ENCODE data around the gene ZNF850. TPM values are rescaled to one million over a fixed set of nuclear protein-coding genes. Genes with fewer than 3 reads are reported as not detected.
A peak's percentile ranks its signal among the peaks of the same experiment; 100 is the strongest.

Gene ZNF850
- total RNA-seq, 5 donors from 2014 or later (not counting 1 experiment from before 2014, with no cell fraction given): 1.5 to 5.7 (median 4.7) TPM

DNA sequence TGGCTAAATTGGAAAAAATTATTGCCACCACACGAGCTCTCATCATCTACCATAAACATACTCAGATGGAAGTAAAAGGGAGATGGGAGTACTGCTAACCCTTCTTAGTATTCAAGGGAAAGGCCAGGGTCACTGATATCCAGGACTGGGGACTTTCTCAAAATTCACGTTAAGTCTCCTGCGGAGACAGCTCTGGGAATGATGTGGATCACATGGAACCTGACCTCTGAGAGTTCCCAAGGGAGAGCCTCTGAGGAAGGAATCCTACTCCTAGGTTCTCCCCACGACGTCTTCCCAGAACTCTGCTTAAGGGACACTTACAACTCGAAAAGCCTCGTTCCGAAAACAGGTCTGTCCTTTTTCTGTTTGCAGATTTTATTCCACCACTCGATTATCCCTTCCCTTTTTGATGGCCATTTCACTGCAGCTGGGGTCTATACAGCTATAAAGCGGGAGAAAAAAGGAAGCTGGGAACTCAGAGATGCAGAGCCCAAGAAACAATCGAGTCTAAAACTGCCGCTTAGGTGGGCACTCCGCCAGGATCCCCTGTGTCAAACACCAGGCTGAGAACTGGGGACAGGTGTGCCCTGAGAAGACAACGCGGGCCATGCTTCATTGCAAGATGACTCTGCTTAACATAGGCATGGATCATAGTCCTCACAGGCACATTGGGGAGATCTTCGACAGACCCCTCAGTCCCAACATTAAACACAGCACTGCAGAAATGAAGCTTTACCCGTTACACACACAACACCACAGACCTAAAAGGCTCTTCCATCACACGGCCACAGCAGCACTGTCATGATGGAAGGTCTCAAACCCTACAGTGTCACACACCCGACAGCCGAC, 86.0 kb downstream of the ZNF850 start:
- Mint-ChIP-seq H3K9me3 (peaks cover 6 to 22% (median 8%) of the 10 kb centered on the region in 3 donors), H3K36me3 (peaks cover 54% of the 10 kb centered on the region), H3K27me3 (no peaks in the 10 kb centered on the region), H3K4me1 (peaks cover 34 to 37% (median 37%) of the 10 kb centered on the region in 3 donors), H3K4me3 (peak overlapping the region; percentile 99 to 100 (median 99)), H3K27ac (peak overlapping the region; percentile 93 to 97)
- ChIA-PET CTCF (no interaction called here), POLR2A (interaction anchor here in 1 of 2 donors (0.5 to 0.6 kb wide), 2 partner anchors 30 to 306 kb away, joined by 3 to 4 read pairs; no protein-coding TSS in a partner anchor)
- Histone ChIP-seq H3K36me3 (ENCODE audit: control insufficient read depth in 2 of 2, extremely low read depth in 1 of 2, insufficient read depth in 1 of 2, low read length in 1 of 2) (peaks cover 0 to 18% of the 10 kb centered on the region in 2 donors), H3K4me3 (ENCODE audit: control insufficient read depth in 1 of 2, extremely low read depth in 1 of 2, low read length in 1 of 2) (peak overlapping the region; percentile 81 to 86), H3K27ac (ENCODE audit: low read length) (peak overlapping the region; percentile 25), H3K9me3 (no peaks in the 10 kb centered on the region), H3K4me1 (ENCODE audit: control insufficient read depth in 1 of 2, extremely low read depth in 1 of 2, insufficient read depth in 2 of 2, low read length in 2 of 2) (peaks cover 11 to 22% of the 10 kb centered on the region in 2 experiments), H3K27me3 (replicated peaks in 1 of 2; ENCODE audit: control insufficient read depth in 2 of 2, extremely low read depth in 1 of 2, insufficient read depth in 2 of 2, low read length in 1 of 2) (no peaks in the 10 kb centered on the region)
- ATAC-seq (replicated peaks in 1 of 4): no peak
- WGBS (ENCODE audit: insufficient coverage): 30% methylated on average over 18 of the region's 20 CpGs
- DNase-seq: peak in 2 of 35 experiments; percentile 2 to 6

GRCh38 chr19:36685835-36686234, 86.8 kb downstream of the ZNF850 start:
- DNase-seq (no peak), ATAC-seq (replicated peaks in 1 of 4) (no peak)
- Histone ChIP-seq H3K27me3 (replicated peaks in 1 of 2; ENCODE audit: control insufficient read depth in 2 of 2, extremely low read depth in 1 of 2, insufficient read depth in 2 of 2, low read length in 1 of 2) (no peaks in the 10 kb centered on the region), H3K4me3 (ENCODE audit: control insufficient read depth in 1 of 2, extremely low read depth in 1 of 2, low read length in 1 of 2) (no peak overlapping the region), H3K27ac (ENCODE audit: low read length) (no peak overlapping the region), H3K9me3 (no peaks in the 10 kb centered on the region), H3K4me1 (ENCODE audit: control insufficient read depth in 1 of 2, extremely low read depth in 1 of 2, insufficient read depth in 2 of 2, low read length in 2 of 2) (peaks cover 11 to 22% of the 10 kb centered on the region in 2 experiments), H3K36me3 (ENCODE audit: control insufficient read depth in 2 of 2, extremely low read depth in 1 of 2, insufficient read depth in 1 of 2, low read length in 1 of 2) (peaks cover 5 to 11% of the 10 kb centered on the region in 2 donors)
- peaks cover 34 to 37% (median 37%) of the 10 kb centered on the region in 3 donors for H3K4me1 Mint-ChIP-seq
- H3K27ac Mint-ChIP-seq: no peak overlapping the region
- no CpG with 5 or more reads among the region's 2 CpGs for WGBS (ENCODE audit: insufficient coverage)
- H3K4me3 Mint-ChIP-seq: peak overlapping the region; percentile 99 to 100 (median 99)
- H3K27me3 Mint-ChIP-seq: no peaks in the 10 kb centered on the region
- ChIA-PET CTCF (no interaction called here), POLR2A (interaction anchor here in 1 of 2 donors (0.7 kb wide), 1 partner anchor 301 kb away, joined by 3 read pairs; no protein-coding TSS in a partner anchor)
- peaks cover 54% of the 10 kb centered on the region for H3K36me3 Mint-ChIP-seq
- peaks cover 7 to 22% (median 8%) of the 10 kb centered on the region in 3 donors for H3K9me3 Mint-ChIP-seq

- H3K9me3 ChIP-seq: no peaks in the 10 kb centered on the region
- H3K36me3 ChIP-seq (ENCODE audit: control insufficient read depth in 2 of 2, extremely low read depth in 1 of 2, insufficient read depth in 1 of 2, low read length in 1 of 2): peaks cover 6 to 11% of the 10 kb centered on the region in 2 donors
- no peaks in the 10 kb centered on the region for H3K4me1 ChIP-seq (ENCODE audit: control insufficient read depth in 1 of 2, extremely low read depth in 1 of 2, insufficient read depth in 2 of 2, low read length in 2 of 2)
- no peaks in the 10 kb centered on the region for H3K27me3 Mint-ChIP-seq
- peaks cover 61% of the 10 kb centered on the region for H3K36me3 Mint-ChIP-seq
- H3K27ac Mint-ChIP-seq: no peak overlapping the region
- H3K27me3 ChIP-seq (replicated peaks in 1 of 2; ENCODE audit: control insufficient read depth in 2 of 2, extremely low read depth in 1 of 2, insufficient read depth in 2 of 2, low read length in 1 of 2): no peaks in the 10 kb centered on the region
- H3K9me3 Mint-ChIP-seq: peaks cover 12 to 30% (median 17%) of the 10 kb centered on the region in 3 donors
- POLR2A ChIA-PET: no interaction called here
- no peak overlapping the region for H3K27ac ChIP-seq (ENCODE audit: low read length)
- DNase-seq: no peak
- no peak for ATAC-seq (replicated peaks in 1 of 4)
- H3K4me1 Mint-ChIP-seq: peaks cover 0 to 2% (median under 1%) of the 10 kb centered on the region in 3 donors
- H3K4me3 ChIP-seq (ENCODE audit: control insufficient read depth in 1 of 2, extremely low read depth in 1 of 2, low read length in 1 of 2): no peak overlapping the region
- no peak overlapping the region for H3K4me3 Mint-ChIP-seq
- CTCF ChIA-PET: no interaction called here
These were observed 93.2 kb downstream of the ZNF850 start for GRCh38 chr19:36679455-36679854.

DNA sequence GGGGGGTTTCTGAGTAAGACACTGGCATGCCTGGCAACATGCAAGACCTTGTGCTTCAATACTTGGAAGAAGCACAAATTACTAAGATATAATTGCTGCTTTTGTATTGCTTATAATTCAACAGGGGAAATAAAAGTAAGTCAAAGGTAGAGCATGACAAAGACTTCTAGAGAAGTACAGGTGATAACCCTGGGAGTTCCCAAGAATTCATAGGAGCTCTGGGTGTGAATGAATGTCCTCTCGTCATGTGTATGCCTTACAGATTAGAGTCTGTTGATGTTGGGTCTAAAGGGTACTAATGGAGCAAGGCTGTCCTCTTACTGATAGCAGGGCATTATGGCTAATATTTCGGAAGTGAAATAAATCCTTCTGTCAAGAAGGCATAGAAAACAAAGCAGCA, 98.4 kb downstream of the ZNF850 start:
- H3K4me3 ChIP-seq (ENCODE audit: control insufficient read depth in 1 of 2, extremely low read depth in 1 of 2, low read length in 1 of 2): no peak overlapping the region
- Mint-ChIP-seq H3K4me1 (peaks cover 2 to 3% (median 3%) of the 10 kb centered on the region in 3 donors), H3K27ac (no peak overlapping the region), H3K36me3 (peaks cover 63% of the 10 kb centered on the region), H3K4me3 (no peak overlapping the region), H3K9me3 (peaks cover 6 to 46% (median 32%) of the 10 kb centered on the region in 3 donors), H3K27me3 (no peaks in the 10 kb centered on the region)
- no peak for ATAC-seq (replicated peaks in 1 of 4)
- no peak for DNase-seq
- H3K4me1 ChIP-seq (ENCODE audit: control insufficient read depth in 1 of 2, extremely low read depth in 1 of 2, insufficient read depth in 2 of 2, low read length in 2 of 2): no peaks in the 10 kb centered on the region
- H3K27ac ChIP-seq (ENCODE audit: low read length): no peak overlapping the region
- peaks cover 4 to 9% of the 10 kb centered on the region in 2 donors for H3K36me3 ChIP-seq (ENCODE audit: control insufficient read depth in 2 of 2, extremely low read depth in 1 of 2, insufficient read depth in 1 of 2, low read length in 1 of 2)
- POLR2A ChIA-PET: interaction anchor here in 1 of 2 donors (0.5 kb wide), 1 partner anchor 255 kb away, joined by 5 read pairs; no protein-coding TSS in a partner anchor
- WGBS (ENCODE audit: insufficient coverage): 100% methylated on average over 1 of the region's 2 CpGs
- H3K27me3 ChIP-seq (replicated peaks in 1 of 2; ENCODE audit: control insufficient read depth in 2 of 2, extremely low read depth in 1 of 2, insufficient read depth in 2 of 2, low read length in 1 of 2): no peaks in the 10 kb centered on the region
- H3K9me3 ChIP-seq: no peaks in the 10 kb centered on the region
- CTCF ChIA-PET: no interaction called here

- Mint-ChIP-seq H3K27me3 (no peaks in the 10 kb centered on the region), H3K4me1 (peaks cover 14 to 15% (median 15%) of the 10 kb centered on the region in 3 donors), H3K36me3 (peaks cover 58% of the 10 kb centered on the region), H3K9me3 (peaks cover 9 to 45% (median 33%) of the 10 kb centered on the region in 3 donors), H3K27ac (no peak overlapping the region), H3K4me3 (no peak overlapping the region)
- ChIA-PET CTCF (no interaction called here), POLR2A (no interaction called here)
- Histone ChIP-seq H3K9me3 (no peaks in the 10 kb centered on the region), H3K27me3 (replicated peaks in 1 of 2; ENCODE audit: control insufficient read depth in 2 of 2, extremely low read depth in 1 of 2, insufficient read depth in 2 of 2, low read length in 1 of 2) (no peaks in the 10 kb centered on the region), H3K4me1 (ENCODE audit: control insufficient read depth in 1 of 2, extremely low read depth in 1 of 2, insufficient read depth in 2 of 2, low read length in 2 of 2) (peaks cover 3 to 13% of the 10 kb centered on the region in 2 experiments), H3K27ac (ENCODE audit: low read length) (no peak overlapping the region), H3K36me3 (ENCODE audit: control insufficient read depth in 2 of 2, extremely low read depth in 1 of 2, insufficient read depth in 1 of 2, low read length in 1 of 2) (peaks cover 0 to 9% of the 10 kb centered on the region in 2 donors), H3K4me3 (ENCODE audit: control insufficient read depth in 1 of 2, extremely low read depth in 1 of 2, low read length in 1 of 2) (no peak overlapping the region)
- no peak for ATAC-seq (replicated peaks in 1 of 4)
- no peak for DNase-seq
- WGBS (ENCODE audit: insufficient coverage): no CpG with 5 or more reads among the region's 1 CpG
These were observed 100.2 kb downstream of the ZNF850 start for GRCh38 chr19:36672368-36672767.

DNA sequence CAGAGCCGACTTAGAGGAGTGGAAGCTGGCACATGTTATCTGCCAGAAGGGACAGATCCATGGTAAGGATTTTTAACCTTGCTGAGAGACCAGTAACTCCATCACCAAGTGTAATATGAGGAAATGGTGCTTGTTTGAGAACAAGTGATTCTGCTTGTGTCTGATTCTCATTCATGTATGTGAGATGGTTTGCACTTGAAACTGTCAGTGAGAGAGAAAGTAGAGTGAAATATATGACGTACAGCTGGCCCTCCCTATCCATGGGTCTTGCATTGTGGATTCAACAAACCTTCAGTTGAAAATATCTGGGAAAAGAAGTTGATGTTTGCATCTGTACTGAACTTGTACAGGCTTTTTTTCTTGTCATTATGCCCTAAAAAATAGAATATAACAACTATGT, 104.0 kb downstream of the ZNF850 start:
- Mint-ChIP-seq H3K36me3 (peaks cover 73% of the 10 kb centered on the region), H3K4me3 (peak overlapping the region; percentile 66 to 100 (median 97)), H3K27me3 (no peaks in the 10 kb centered on the region), H3K9me3 (peaks cover 19 to 53% (median 37%) of the 10 kb centered on the region in 3 donors), H3K27ac (peak overlapping the region; percentile 39 to 40), H3K4me1 (peaks cover 36 to 46% (median 37%) of the 10 kb centered on the region in 3 donors)
- DNase-seq (no peak), ATAC-seq (replicated peaks in 1 of 4) (no peak)
- Histone ChIP-seq H3K27ac (ENCODE audit: low read length) (no peak overlapping the region), H3K27me3 (replicated peaks in 1 of 2; ENCODE audit: control insufficient read depth in 2 of 2, extremely low read depth in 1 of 2, insufficient read depth in 2 of 2, low read length in 1 of 2) (no peaks in the 10 kb centered on the region), H3K9me3 (peaks cover 1% of the 10 kb centered on the region), H3K4me3 (ENCODE audit: control insufficient read depth in 1 of 2, extremely low read depth in 1 of 2, low read length in 1 of 2) (no peak overlapping the region), H3K36me3 (ENCODE audit: control insufficient read depth in 2 of 2, extremely low read depth in 1 of 2, insufficient read depth in 1 of 2, low read length in 1 of 2) (peaks cover 3 to 9% of the 10 kb centered on the region in 2 donors), H3K4me1 (ENCODE audit: control insufficient read depth in 1 of 2, extremely low read depth in 1 of 2, insufficient read depth in 2 of 2, low read length in 2 of 2) (peaks cover 4 to 27% of the 10 kb centered on the region in 2 experiments)
- CTCF ChIA-PET: interaction anchor here in 1 of 2 donors (0.5 kb wide), 1 partner anchor 292 kb away, joined by 4 read pairs; no protein-coding TSS in a partner anchor
- POLR2A ChIA-PET: no interaction called here
- 100% methylated on average over 1 of the region's 2 CpGs for WGBS (ENCODE audit: insufficient coverage)

Data from T-cell (primary cell).